Measurements from ENCODE around the gene CTSZ.

DNA sequence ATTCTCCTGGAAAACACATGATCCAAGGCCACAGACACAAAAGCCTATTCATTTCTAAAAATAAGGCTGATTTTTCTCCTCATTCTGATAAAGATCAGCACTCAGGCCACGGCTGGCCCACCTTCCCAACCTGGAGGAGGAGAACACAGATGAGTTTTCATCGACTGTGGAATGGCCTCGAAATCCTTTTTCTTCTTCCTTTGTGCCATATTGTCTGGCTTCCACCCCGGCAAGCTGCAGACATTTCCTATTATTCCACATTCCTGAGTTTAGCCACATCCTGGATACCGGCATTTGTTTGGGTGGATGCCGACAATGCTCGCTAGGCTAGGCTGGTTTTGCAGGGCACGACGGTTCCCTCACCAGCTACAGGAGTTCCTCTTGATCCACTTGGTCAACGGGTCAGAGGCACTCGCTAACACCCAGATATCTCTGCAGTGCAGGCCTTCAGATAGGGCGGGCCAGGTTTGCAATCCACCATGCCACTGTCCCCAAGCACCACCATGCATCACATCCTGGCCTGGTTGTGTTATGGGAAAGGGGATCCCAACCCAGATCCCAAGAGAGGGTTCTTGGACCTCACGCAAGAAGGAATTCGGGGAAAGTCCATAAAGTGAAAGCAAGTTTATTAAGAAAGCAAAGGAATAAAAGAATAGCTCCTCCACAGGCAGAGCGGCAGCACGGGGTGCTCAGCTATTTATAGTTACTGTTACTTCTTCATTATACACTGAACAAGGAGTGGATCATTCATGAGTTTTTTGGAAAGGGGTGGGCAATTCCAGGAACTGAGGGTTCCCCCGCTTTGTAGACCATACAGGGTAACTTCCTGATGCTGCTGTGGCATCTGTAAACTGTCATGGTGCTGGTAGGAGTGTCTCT, 4.2 kb upstream of the CTSZ start:
- TF ChIP-seq, protein P1, sequence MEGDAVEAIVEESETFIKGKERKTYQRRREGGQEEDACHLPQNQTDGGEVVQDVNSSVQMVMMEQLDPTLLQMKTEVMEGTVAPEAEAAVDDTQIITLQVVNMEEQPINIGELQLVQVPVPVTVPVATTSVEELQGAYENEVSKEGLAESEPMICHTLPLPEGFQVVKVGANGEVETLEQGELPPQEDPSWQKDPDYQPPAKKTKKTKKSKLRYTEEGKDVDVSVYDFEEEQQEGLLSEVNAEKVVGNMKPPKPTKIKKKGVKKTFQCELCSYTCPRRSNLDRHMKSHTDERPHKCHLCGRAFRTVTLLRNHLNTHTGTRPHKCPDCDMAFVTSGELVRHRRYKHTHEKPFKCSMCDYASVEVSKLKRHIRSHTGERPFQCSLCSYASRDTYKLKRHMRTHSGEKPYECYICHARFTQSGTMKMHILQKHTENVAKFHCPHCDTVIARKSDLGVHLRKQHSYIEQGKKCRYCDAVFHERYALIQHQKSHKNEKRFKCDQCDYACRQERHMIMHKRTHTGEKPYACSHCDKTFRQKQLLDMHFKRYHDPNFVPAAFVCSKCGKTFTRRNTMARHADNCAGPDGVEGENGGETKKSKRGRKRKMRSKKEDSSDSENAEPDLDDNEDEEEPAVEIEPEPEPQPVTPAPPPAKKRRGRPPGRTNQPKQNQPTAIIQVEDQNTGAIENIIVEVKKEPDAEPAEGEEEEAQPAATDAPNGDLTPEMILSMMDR (IDR thresholded peaks at IDR 0.05) = no peak
- TF ChIP-seq SIN3A (IDR thresholded peaks at IDR 0.05; ENCODE audit: borderline replicate concordance, insufficient read depth, low read depth, low read length) = no peak

Measured in Panc1 (cell line).